Measurements from ENCODE around the gene TNFRSF14. TPM values are rescaled to one million over a fixed set of nuclear protein-coding genes. Genes with fewer than 3 reads are reported as not detected.

The TNFRSF14 gene
- total and polyA plus RNA-seq, 9 of the 15 experiments (the other 6 are each of a cell fraction or from before 2014, with no cell fraction given) = 0.11 to 2.3 (median 0.68) TPM; not detected in 2

- no TSS peak for BruUV-seq (replicated peaks)
- WGBS (ENCODE audit: insufficient coverage, low coverage, missing lambda C conversion rate) = 45% methylated on average over 9 of the region's 12 CpGs
- TF ChIP-seq ZNF699 (CRISPR knock-in tag; IDR thresholded peaks at IDR 0.05; ENCODE audit: insufficient replicate concordance) (no peak), SMARCA5 (IDR thresholded peaks at IDR 0.05) (peak; percentile 55; the same call in 1 of the 2 replicates), RAD21 (CRISPR knock-in tag; conservative IDR thresholded peaks at IDR 0.05 in 1 of 2, IDR thresholded peaks at IDR 0.05 in 1 of 2) (peak in 1 of 2 experiments; percentile 60; a peak in 2 of 4 replicates), ESRRA (IDR thresholded peaks at IDR 0.05; ENCODE audit: borderline replicate concordance, low read depth) (0 out of 2 replicates have a peak, but pooled peaks have one; percentile 19), SRSF3 (IDR thresholded peaks at IDR 0.05; ENCODE audit: insufficient read depth, low read length) (no peak), CBX8 (IDR thresholded peaks at IDR 0.05; ENCODE audit: borderline replicate concordance, extremely low read depth, low read depth, low read length, poor library complexity, severe bottlenecking) (no peak), RCOR1 (IDR thresholded peaks at IDR 0.05; ENCODE audit: borderline replicate concordance in 1 of 2, low read depth in 2 of 2, low read length in 2 of 2) (peak in 1 of 2 experiments; percentile 71; a peak in 2 of 4 replicates), TFAP4 (CRISPR knock-in tag; IDR thresholded peaks at IDR 0.05; ENCODE audit: borderline replicate concordance) (peak; percentile 42; the same call in 1 of the 2 replicates), AFF4 (CRISPR knock-in tag; IDR thresholded peaks at IDR 0.05) (no peak), ZSCAN29 (IDR thresholded peaks at IDR 0.05) (no peak), EHMT2 (IDR thresholded peaks at IDR 0.05) (no peak), SFPQ (IDR thresholded peaks at IDR 0.05; ENCODE audit: low read depth, low read length) (no peak), ZNF785 (CRISPR knock-in tag; IDR thresholded peaks at IDR 0.05) (no peak), ZNF316 (IDR thresholded peaks at IDR 0.05) (no peak)
Measured at GRCh38 chr1:2539312-2539907, 16.8 kb upstream of the TNFRSF14 start.

More at GRCh38 chr1:2539312-2539907, 16.8 kb upstream of the TNFRSF14 start:
- no peaks in the 10 kb centered on the region for H4K20me1 ChIP-seq (replicated peaks; ENCODE audit: control insufficient read depth, insufficient read depth, low read length)
- H2AFZ ChIP-seq (ENCODE audit: low read depth, low read length) = no peak overlapping the region
- peaks cover 38 to 81% of the 10 kb centered on the region in 2 experiments for H3K4me1 ChIP-seq (replicated peaks in 1 of 2; ENCODE audit: control insufficient read depth in 2 of 2, insufficient read depth in 2 of 2, low read length in 2 of 2)
- intact Hi-C loops (cut with micrococcal nuclease) = no loop called here
- ChIA-PET CTCF (ENCODE audit: low intra/inter-chr PET ratio) (no interaction called here), POLR2A (interaction anchor here (0.6 to 0.7 kb wide), 2 partner anchors 18 to 248 kb away, joined by 3 to 4 read pairs; no protein-coding TSS in a partner anchor)
- no peak overlapping the region for H3K4me2 ChIP-seq (ENCODE audit: insufficient read depth, low read length)
- in situ Hi-C loops (cut with MboI) = loop anchor here (5.0 to 25.0 kb wide), 2 partner anchors 127 to 352 kb away; partner anchors contain the start of genes FAAP20 and PEX10
- peaks cover 3% of the 10 kb centered on the region for H3K9me1 ChIP-seq (ENCODE audit: control insufficient read depth, insufficient read depth, low read length)
- no peaks in the 10 kb centered on the region for H3K79me2 ChIP-seq (ENCODE audit: control insufficient read depth, insufficient read depth, low read length)
- DNase-seq (ENCODE audit: extremely low read depth in 1 of 4, low spot score in 3 of 4) (peak in 3 of 4 experiments; percentile 51 to 69 (median 64)), FAIRE-seq (peak; percentile 83), ATAC-seq (peak; percentile 73)
- peaks cover 10 to 36% of the 10 kb centered on the region in 2 experiments; a peak in 4 of 5 replicates for H3K27me3 ChIP-seq (ENCODE audit: control insufficient read depth in 2 of 2, insufficient read depth in 2 of 2, low read length in 2 of 2)
- H3K9me3 ChIP-seq (replicated peaks; ENCODE audit: control insufficient read depth, insufficient read depth, low read depth, low read length) = no peaks in the 10 kb centered on the region
- H3K27ac ChIP-seq (ENCODE audit: extremely low read depth, low read depth, low read length) = no peak overlapping the region
- H3K9ac ChIP-seq (ENCODE audit: insufficient read depth in 1 of 2, low read depth in 2 of 2, low read length in 2 of 2) = no peak overlapping the region
- no peak overlapping the region for H3K4me3 ChIP-seq
- no peaks in the 10 kb centered on the region for H3K36me3 ChIP-seq (ENCODE audit: control insufficient read depth, insufficient read depth, low read length)
